Endometrial microvascular endothelial cells (primary cell): ENCODE results near the gene BSPH1. TPM values are rescaled to one million over a fixed set of nuclear protein-coding genes. Genes with fewer than 3 reads are reported as not detected.
"Not testable (repeated sequence)": the region's sequence is repeated elsewhere in the genome, so short reads cannot be mapped to it uniquely, and the experiment has no call there.

Experiments
- in situ Hi-C: cut with HindIII; loops from 2 replicates; pipeline ENCODE4 v1.10.0; 2017; ENCODE audit warnings: low sequenced_read_pairs, low pct_unique_long_range_greater_than_20kb; ENCODE audit errors: inconsistent ontology term
- total RNA-seq: library from RNA; depleted of rRNA; stranded (reverse); fragments of >200 nt; gene quantifications from one replicate; pipeline ENCODE4 v1.2.3, GENCODE V29; 2015; ENCODE audit errors: inconsistent ontology term

Gene BSPH1
- total RNA-seq, 1 donor from 2014 or later: not detected

DNA sequence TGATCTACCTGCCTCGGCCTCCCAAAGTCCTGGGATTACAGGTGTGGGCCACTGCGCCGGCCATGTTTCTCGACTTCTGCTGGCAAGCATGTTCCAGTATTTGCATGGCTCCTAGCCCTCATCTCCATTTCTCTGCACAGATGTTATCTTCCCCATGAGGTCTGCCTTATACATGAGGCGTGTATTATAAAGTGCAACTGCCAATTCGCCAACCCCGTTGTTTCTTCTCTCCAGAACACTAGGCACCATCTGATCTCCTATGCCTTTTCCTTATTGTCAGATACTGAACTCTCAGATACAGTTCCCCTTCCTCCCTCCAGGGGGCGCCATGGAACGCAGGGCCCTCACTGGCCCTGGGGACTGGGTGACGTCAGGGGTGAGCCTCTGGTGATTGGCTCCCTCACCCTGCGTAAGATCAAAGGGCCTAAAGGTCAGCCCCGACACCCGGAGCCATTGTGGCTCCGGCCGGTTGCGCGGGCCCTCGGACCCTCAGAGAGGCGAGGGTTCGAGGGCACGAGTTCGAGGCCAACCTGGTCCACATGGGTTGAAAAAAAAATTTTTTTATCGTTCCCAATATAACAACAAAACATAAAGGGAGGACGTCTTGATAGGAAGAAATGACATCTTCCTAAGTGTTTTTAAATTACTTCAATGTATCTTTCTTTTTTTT, 42.0 kb downstream of the BSPH1 start:
- in situ Hi-C loops: not testable (repeated sequence)

DNA sequence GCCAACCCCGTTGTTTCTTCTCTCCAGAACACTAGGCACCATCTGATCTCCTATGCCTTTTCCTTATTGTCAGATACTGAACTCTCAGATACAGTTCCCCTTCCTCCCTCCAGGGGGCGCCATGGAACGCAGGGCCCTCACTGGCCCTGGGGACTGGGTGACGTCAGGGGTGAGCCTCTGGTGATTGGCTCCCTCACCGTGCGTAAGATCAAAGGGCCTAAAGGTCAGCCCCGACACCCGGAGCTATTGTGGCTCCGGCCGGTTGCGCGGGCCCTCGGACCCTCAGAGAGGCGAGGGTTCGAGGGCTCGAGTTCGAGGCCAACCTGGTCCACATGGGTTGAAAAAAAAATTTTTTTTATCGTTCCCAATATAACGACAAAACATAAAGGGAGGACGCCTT, 63.4 kb downstream of the BSPH1 start:
- in situ Hi-C loops: not testable (repeated sequence)

DNA sequence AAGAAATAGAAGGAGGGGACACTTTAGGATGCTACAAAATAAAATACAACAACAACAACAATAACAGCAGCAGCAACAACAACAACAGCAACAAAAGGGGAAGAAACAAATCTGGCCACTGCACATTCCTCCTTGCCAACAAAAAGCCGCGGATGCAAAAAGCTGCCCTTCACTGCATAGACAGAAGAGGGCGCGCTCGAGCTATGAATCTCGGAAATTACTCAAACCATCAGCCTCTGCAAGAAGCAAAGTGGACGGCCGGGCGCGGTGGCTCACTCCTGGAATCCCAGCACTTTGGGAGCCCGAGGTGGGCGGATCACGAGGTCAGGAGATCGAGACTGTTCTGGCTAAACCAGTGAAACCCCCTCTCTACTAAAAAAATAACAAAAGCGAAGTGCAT, 71.9 kb downstream of the BSPH1 start:
- in situ Hi-C loops: not testable (repeated sequence)

Other genes starting within 250 kb of the BSPH1 start
- 149 TPM for gene NOP53, start 246.6 kb downstream of the BSPH1 start, total RNA-seq
- gene SELENOW, start 213.5 kb downstream of the BSPH1 start, total RNA-seq: 718 TPM
- not detected for gene TPRX1, start 187.6 kb downstream of the BSPH1 start, total RNA-seq
- not detected for gene CRX, start 170.2 kb downstream of the BSPH1 start, total RNA-seq
- gene TPRX2, start 132.9 kb downstream of the BSPH1 start, total RNA-seq: not detected
- not detected for gene SULT2A1, start 105.9 kb downstream of the BSPH1 start, total RNA-seq
- gene ELSPBP1, start 2.5 kb upstream of the BSPH1 start, total RNA-seq: not detected
- gene CABP5, start 51.9 kb upstream of the BSPH1 start, total RNA-seq: not detected
- gene PLA2G4C, start 118.6 kb upstream of the BSPH1 start, total RNA-seq: 17.3 TPM
- gene LIG1, start 178.2 kb upstream of the BSPH1 start, total RNA-seq: 46.6 TPM
- 3.6 TPM for gene ZSWIM9, start 178.5 kb upstream of the BSPH1 start, total RNA-seq